B cell (primary cell): Measurements from ENCODE around the gene SMARCC1. TPM values are rescaled to one million over a fixed set of nuclear protein-coding genes. Genes with fewer than 3 reads are reported as not detected.

Experiments
- ATAC-seq: fragments of 200-7000 bp; cut with Tn5 transposase; one replicate; pipeline ENCODE4 v1.10.0; 2021; ENCODE audit warnings: low read depth, mild to moderate bottlenecking, moderate number of reproducible peaks, moderate library complexity
- CTCF ChIA-PET: fragments of 350-600 bp; sonication (Branson Sonifier 250); formaldehyde crosslinking; loops from one replicate; lab custom pipeline; 2021; ENCODE audit warnings: antibody characterized with exemption, inconsistent platforms; lab: Charles Lee
- POLR2A ChIA-PET: fragments of 350-600 bp; sonication (Branson Sonifier 250); formaldehyde crosslinking; loops from one replicate; lab custom pipeline; 2021; ENCODE audit warnings: antibody characterized with exemption; lab: Charles Lee
- DNase-seq: peaks from one replicate; pipeline ENCODE4 v3.0.0; 2013
- H2AFZ ChIP-seq: 2 replicates; pipeline ENCODE4 v1.6.1; 2012; ENCODE audit warnings: mild to moderate bottlenecking, low read depth, low read length; ENCODE audit not compliant: insufficient read depth, poor library complexity, severe bottlenecking
- H3K27ac ChIP-seq, 2 donors: 1 replicate in 1 of 2; 2 replicates in 1 of 2; pipeline ENCODE4 v1.5.1; 2012 to 2013; ENCODE audit warnings: low read length in 2 of 2, mild to moderate bottlenecking in 2 of 2, moderate library complexity in 1 of 2
- H3K27me3 ChIP-seq, 4 experiments: fragments of 200-600 bp in 1 of 4; sonication (generic) in 1 of 4; replicated peaks in 1 of 4; 1 replicate in 2 of 4; 2 replicates in 2 of 4; pipeline versions ENCODE4 v1.6.1 to v1.7.0; 2013 to 2016; ENCODE audit warnings: low read length in 3 of 4, mild to moderate bottlenecking in 2 of 4, mixed read lengths in 1 of 4, moderate library complexity in 1 of 4; ENCODE audit not compliant: insufficient read depth in 4 of 4, control insufficient read depth in 3 of 4; ENCODE audit errors: control extremely low read depth in 1 of 4
- H3K36me3 ChIP-seq, 2 experiments: replicated peaks in 1 of 2; 1 replicate in 1 of 2; 2 replicates in 1 of 2; pipeline versions ENCODE4 v1.6.1 to v1.7.1; 2013; ENCODE audit warnings: low read length in 1 of 2; ENCODE audit not compliant: insufficient read depth in 2 of 2, control insufficient read depth in 1 of 2; ENCODE audit errors: control extremely low read depth in 1 of 2, extremely low read depth in 1 of 2
- H3K4me1 ChIP-seq, 2 donors: fragments of 200-600 bp in 1 of 2; sonication (generic) in 1 of 2; 1 replicate in 1 of 2; 2 replicates in 1 of 2; pipeline versions ENCODE4 v1.5.1 to v1.6.1; 2013 to 2017; ENCODE audit warnings: low read length in 2 of 2; ENCODE audit not compliant: control insufficient read depth in 2 of 2, insufficient read depth in 2 of 2
- H3K4me2 ChIP-seq: replicated peaks from 2 replicates; pipeline ENCODE3; 2012; ENCODE audit warnings: mild to moderate bottlenecking, low read depth, low read length; ENCODE audit not compliant: poor library complexity, severe bottlenecking
- H3K4me3 ChIP-seq, 5 experiments: fragments of 200-600 bp in 1 of 5; sonication (generic) in 1 of 5; 1 replicate in 3 of 5; 2 replicates in 2 of 5; pipeline versions ENCODE4 v1.5.1 to v1.7.0; 2011 to 2016; ENCODE audit warnings: low read length in 4 of 5, mild to moderate bottlenecking in 4 of 5, low read depth in 2 of 5, control low read depth in 1 of 5, moderate library complexity in 1 of 5; ENCODE audit not compliant: insufficient read depth in 1 of 5; ENCODE audit errors: control extremely low read depth in 1 of 5, extremely low read depth in 1 of 5
- H3K79me2 ChIP-seq: fragments of 200-600 bp; sonication (generic); one replicate; pipeline ENCODE4 v1.6.0; 2016; ENCODE audit warnings: low read length; ENCODE audit not compliant: control insufficient read depth, insufficient read depth
- H3K9ac ChIP-seq: fragments of 200-600 bp; sonication (generic); 2 replicates; pipeline ENCODE4 v1.6.1; 2017; ENCODE audit warnings: mild to moderate bottlenecking, low read length, moderate library complexity
- H3K9me3 ChIP-seq, 3 donors: one replicate each; pipeline versions ENCODE4 v1.6.1 to v1.7.1; 2013; ENCODE audit warnings: low read length in 2 of 3; ENCODE audit not compliant: control insufficient read depth in 2 of 3, insufficient read depth in 1 of 3; ENCODE audit errors: control extremely low read depth in 1 of 3
- H4K20me1 ChIP-seq: 2 replicates; pipeline ENCODE4 v1.6.0; 2012; ENCODE audit warnings: mild to moderate bottlenecking, low read length; ENCODE audit not compliant: insufficient read depth, control insufficient read depth, poor library complexity, severe bottlenecking
- H3K27ac Mint-ChIP-seq: one replicate; pipeline ENCODE4 v1.8.0; 2021; ENCODE audit warnings: mixed read lengths
- H3K27me3 Mint-ChIP-seq: one replicate; pipeline ENCODE4 v1.8.0; 2021; ENCODE audit warnings: mixed read lengths
- H3K4me1 Mint-ChIP-seq: one replicate; pipeline ENCODE4 v1.8.0; 2021; ENCODE audit warnings: mixed read lengths
- H3K4me3 Mint-ChIP-seq: one replicate; pipeline ENCODE4 v1.8.0; 2021; ENCODE audit warnings: mixed read lengths
- H3K9me3 Mint-ChIP-seq: one replicate; pipeline ENCODE4 v1.8.0; 2022; ENCODE audit warnings: mixed read lengths; ENCODE audit not compliant: insufficient read depth
- CTCF ChIP-seq: fragments of 200-600 bp; IDR thresholded peaks from one replicate; pipeline ENCODE4 v1.8.0; 2022; ENCODE audit warnings: antibody characterized with exemption, mild to moderate bottlenecking
- EZH2 ChIP-seq: IDR thresholded peaks from 2 replicates; pipeline ENCODE4 v1.6.1; 2012; ENCODE audit warnings: borderline replicate concordance, low read depth, mild to moderate bottlenecking, moderate library complexity, low read length; ENCODE audit not compliant: insufficient read depth, poor library complexity, severe bottlenecking
- WGBS: methylation state at CpG from one replicate; pipeline ENCODE4 v1.1.5; 2013; ENCODE audit warnings: missing lambda C conversion rate; ENCODE audit not compliant: insufficient coverage; 5-methylcytosine and 5-hydroxymethylcytosine counted together
- intact Hi-C: fragments of 100-400 bp; cut with micrococcal nuclease; formaldehyde crosslinking; loops from one replicate; pipeline ENCODE4 v1.10.0; 2022
- polyA plus RNA-seq: library from polyadenylated mRNA; depleted of rRNA; stranded (reverse); fragments of >200 nt; gene quantifications from 2 replicates; pipeline ENCODE4 v1.2.3, GENCODE V29; 2012
- total RNA-seq, 2 donors: library from RNA; stranded (reverse); fragments of 120-200 nt in 1 of 2; gene quantifications; 1 replicate in 1 of 2; 2 replicates in 1 of 2; pipeline versions ENCODE4 v1.2.3 to v1.2.4, GENCODE V29; 2013 to 2022

Gene SMARCC1
- total and polyA plus RNA-seq, 2 donors (not counting 1 experiment from before 2014, with no cell fraction given): 13.1 to 155 TPM

GRCh38 chr3:47586746-47587145 lies 194.9 kb downstream of the SMARCC1 start:
- Histone ChIP-seq H3K9me3 (no peaks in the 10 kb centered on the region), H3K27ac (no peak overlapping the region), H4K20me1 (no peaks in the 10 kb centered on the region), H3K27me3 (no peaks in the 10 kb centered on the region), H3K4me2 (no peak overlapping the region), H3K4me3 (no peak overlapping the region), H3K9ac (no peak overlapping the region), H3K36me3 (peaks cover 3 to 59% of the 10 kb centered on the region in 2 experiments), H3K79me2 (no peaks in the 10 kb centered on the region), H2AFZ (no peak overlapping the region), H3K4me1 (no peaks in the 10 kb centered on the region)
- ChIA-PET CTCF (interaction anchor here (1.1 kb wide), 1 partner anchor 9 kb away, joined by 4 read pairs; no protein-coding TSS in a partner anchor), POLR2A (interaction anchor here (0.6 kb wide), 1 partner anchor 1951 kb away, joined by 3 read pairs; no protein-coding TSS in a partner anchor)
- Mint-ChIP-seq H3K4me1 (no peaks in the 10 kb centered on the region), H3K9me3 (no peaks in the 10 kb centered on the region), H3K27me3 (no peaks in the 10 kb centered on the region), H3K27ac (no peak overlapping the region), H3K4me3 (no peak overlapping the region)
- no peak for DNase-seq
- no peak for ATAC-seq
- intact Hi-C loops: no loop called here
- WGBS: 100% methylated on average over 1 of the region's 6 CpGs
- TF ChIP-seq CTCF: no peak

GRCh38 chr3:47583320-47584075 lies 198.2 kb downstream of the SMARCC1 start:
- Mint-ChIP-seq H3K27me3 (peaks cover 11% of the 10 kb centered on the region), H3K4me1 (no peaks in the 10 kb centered on the region), H3K27ac (no peak overlapping the region), H3K9me3 (no peaks in the 10 kb centered on the region), H3K4me3 (no peak overlapping the region)
- Histone ChIP-seq H3K27me3 (peaks cover 0 to 18% (median 14%) of the 10 kb centered on the region in 4 experiments), H3K36me3 (peaks cover 0 to 35% of the 10 kb centered on the region in 2 experiments), H3K4me3 (no peak overlapping the region), H3K4me2 (no peak overlapping the region), H3K9me3 (peaks cover 0 to 4% (median 0%) of the 10 kb centered on the region in 3 donors), H2AFZ (no peak overlapping the region), H4K20me1 (no peaks in the 10 kb centered on the region), H3K4me1 (peaks cover 7% of the 10 kb centered on the region in 2 donors), H3K9ac (no peak overlapping the region), H3K79me2 (no peaks in the 10 kb centered on the region), H3K27ac (no peak overlapping the region)
- DNase-seq (no peak), ATAC-seq (no peak)
- no peak for TF ChIP-seq EZH2
- no peak for TF ChIP-seq CTCF
- 80% methylated on average over 1 of the region's 3 CpGs for WGBS
- ChIA-PET POLR2A (interaction anchor here (0.6 kb wide), 1 partner anchor 437 kb away, joined by 4 read pairs; no protein-coding TSS in a partner anchor), CTCF (no interaction called here)
- intact Hi-C loops: no loop called here
